Muscle layer of duodenum (tissue), 2 donors: ENCODE data around the gene COLEC12.

ENCODE experiments used
- H3K27ac ChIP-seq: one replicate; pipeline ENCODE4 v1.7.0; 2013; ENCODE audit warnings: mild to moderate bottlenecking, low read length
- H3K27me3 ChIP-seq: one replicate; pipeline ENCODE4 v1.7.0; 2013; ENCODE audit warnings: low read depth, mild to moderate bottlenecking, control low read depth, low read length
- H3K36me3 ChIP-seq, 2 donors: one replicate each; pipeline ENCODE4 v1.7.0; 2013; ENCODE audit warnings: low read length in 2 of 2, control low read depth in 1 of 2, mild to moderate bottlenecking in 1 of 2; ENCODE audit not compliant: insufficient read depth in 2 of 2, control insufficient read depth in 1 of 2
- H3K4me1 ChIP-seq, 2 donors: one replicate each; pipeline ENCODE4 v1.7.0; 2013; ENCODE audit warnings: low read length in 2 of 2, mild to moderate bottlenecking in 2 of 2, control low read depth in 1 of 2, moderate library complexity in 1 of 2; ENCODE audit not compliant: insufficient read depth in 2 of 2, control insufficient read depth in 1 of 2
- H3K4me3 ChIP-seq, 2 donors: one replicate each; pipeline ENCODE4 v1.7.0; 2013; ENCODE audit warnings: low read length in 2 of 2, low read depth in 1 of 2, mild to moderate bottlenecking in 1 of 2
- H3K9me3 ChIP-seq, 2 donors: one replicate each; pipeline ENCODE4 v1.7.0; 2013; ENCODE audit warnings: low read length in 2 of 2, control low read depth in 1 of 2, mild to moderate bottlenecking in 1 of 2; ENCODE audit not compliant: control insufficient read depth in 1 of 2
- donor health status: healthy.

Gene COLEC12

GRCh38 chr18:362311-363290 lies 137.9 kb downstream of the COLEC12 start:
- no peaks in the 10 kb centered on the region for H3K27me3 ChIP-seq
- H3K4me1 ChIP-seq = peaks cover 0 to 5% of the 10 kb centered on the region in 2 donors
- H3K36me3 ChIP-seq = no peaks in the 10 kb centered on the region
- no peaks in the 10 kb centered on the region for H3K9me3 ChIP-seq
- H3K27ac ChIP-seq = peak overlapping the region; percentile 54
- no peak overlapping the region for H3K4me3 ChIP-seq

- Histone ChIP-seq H3K27ac (no peak overlapping the region), H3K36me3 (no peaks in the 10 kb centered on the region), H3K4me1 (peaks cover 1 to 5% of the 10 kb centered on the region in 2 donors), H3K27me3 (no peaks in the 10 kb centered on the region), H3K4me3 (no peak overlapping the region), H3K9me3 (no peaks in the 10 kb centered on the region)
These were observed 138.6 kb downstream of the COLEC12 start for GRCh38 chr18:361941-362310.

GRCh38 chr18:361100-361732 lies 139.3 kb downstream of the COLEC12 start:
- Histone ChIP-seq H3K4me3 (no peak overlapping the region), H3K27ac (no peak overlapping the region), H3K27me3 (no peaks in the 10 kb centered on the region), H3K36me3 (no peaks in the 10 kb centered on the region), H3K4me1 (peaks cover 5 to 8% of the 10 kb centered on the region in 2 donors), H3K9me3 (no peaks in the 10 kb centered on the region)

- H3K27me3 ChIP-seq = no peaks in the 10 kb centered on the region
- no peaks in the 10 kb centered on the region for H3K36me3 ChIP-seq
- no peak overlapping the region for H3K4me3 ChIP-seq
- H3K9me3 ChIP-seq = no peaks in the 10 kb centered on the region
- peaks cover 5 to 14% of the 10 kb centered on the region in 2 donors for H3K4me1 ChIP-seq
- H3K27ac ChIP-seq = no peak overlapping the region
These were observed 139.8 kb downstream of the COLEC12 start for GRCh38 chr18:360676-361075.

GRCh38 chr18:356778-357177 lies 143.7 kb downstream of the COLEC12 start:
- H3K36me3 ChIP-seq = no peaks in the 10 kb centered on the region
- H3K27me3 ChIP-seq = no peaks in the 10 kb centered on the region
- no peak overlapping the region for H3K4me3 ChIP-seq
- peaks cover 0 to 39% of the 10 kb centered on the region in 2 donors for H3K4me1 ChIP-seq
- no peaks in the 10 kb centered on the region for H3K9me3 ChIP-seq
- H3K27ac ChIP-seq = no peak overlapping the region

GRCh38 chr18:355678-356077 lies 144.8 kb downstream of the COLEC12 start:
- no peak overlapping the region for H3K27ac ChIP-seq

GRCh38 chr18:354471-354870 lies 146.0 kb downstream of the COLEC12 start:
- Histone ChIP-seq H3K9me3 (no peaks in the 10 kb centered on the region), H3K4me1 (peaks cover 0 to 40% of the 10 kb centered on the region in 2 donors), H3K27me3 (no peaks in the 10 kb centered on the region), H3K4me3 (no peak overlapping the region), H3K27ac (no peak overlapping the region), H3K36me3 (no peaks in the 10 kb centered on the region)

More at GRCh38 chr18:355678-356077, 144.8 kb downstream of the COLEC12 start:
- Histone ChIP-seq H3K9me3 (no peaks in the 10 kb centered on the region), H3K4me1 (peaks cover 0 to 40% of the 10 kb centered on the region in 2 donors), H3K36me3 (no peaks in the 10 kb centered on the region), H3K4me3 (no peak overlapping the region), H3K27me3 (no peaks in the 10 kb centered on the region)

- H3K4me1 ChIP-seq = peaks cover 0 to 40% of the 10 kb centered on the region in 2 donors
- H3K27ac ChIP-seq = no peak overlapping the region
- H3K9me3 ChIP-seq = no peaks in the 10 kb centered on the region
- no peaks in the 10 kb centered on the region for H3K36me3 ChIP-seq
- no peak overlapping the region for H3K4me3 ChIP-seq
- no peaks in the 10 kb centered on the region for H3K27me3 ChIP-seq
These were observed 146.5 kb downstream of the COLEC12 start for GRCh38 chr18:354003-354402.

GRCh38 chr18:352438-352837 lies 148.1 kb downstream of the COLEC12 start:
- Histone ChIP-seq H3K4me3 (no peak overlapping the region), H3K4me1 (peaks cover 0 to 40% of the 10 kb centered on the region in 2 donors), H3K27me3 (no peaks in the 10 kb centered on the region), H3K27ac (no peak overlapping the region), H3K9me3 (no peaks in the 10 kb centered on the region), H3K36me3 (no peaks in the 10 kb centered on the region)

- Histone ChIP-seq H3K4me3 (no peak overlapping the region), H3K27me3 (no peaks in the 10 kb centered on the region), H3K9me3 (no peaks in the 10 kb centered on the region), H3K36me3 (no peaks in the 10 kb centered on the region), H3K27ac (no peak overlapping the region), H3K4me1 (peaks cover 0 to 30% of the 10 kb centered on the region in 2 donors)
These were observed 149.4 kb downstream of the COLEC12 start for GRCh38 chr18:350953-351572.

GRCh38 chr18:346600-346999 lies 153.9 kb downstream of the COLEC12 start:
- no peaks in the 10 kb centered on the region for H3K27me3 ChIP-seq
- H3K4me3 ChIP-seq = no peak overlapping the region
- no peak overlapping the region for H3K27ac ChIP-seq
- H3K36me3 ChIP-seq = no peaks in the 10 kb centered on the region
- H3K9me3 ChIP-seq = no peaks in the 10 kb centered on the region
- no peaks in the 10 kb centered on the region for H3K4me1 ChIP-seq
